HL-60 (cell line): ENCODE measurements around the gene AKAP8.

Experiments
- DNase-seq, 2 experiments: peaks; one replicate each; pipeline ENCODE4 v3.0.0-alpha.2; 2010 to 2020; ENCODE audit warnings: low read depth in 1 of 2, low spot score in 1 of 2
- H3K27ac ChIP-seq: fragments of 250-450 bp; sonication (Bioruptor Pico); replicated peaks from 2 replicates; pipeline ENCODE4 v1.5.1; 2020; ENCODE audit warnings: mild to moderate bottlenecking, moderate library complexity
- H3K27me3 ChIP-seq: fragments of 250-450 bp; sonication (Bioruptor Pico); 2 replicates; pipeline ENCODE4 v1.5.1; 2021; ENCODE audit warnings: mild to moderate bottlenecking, moderate library complexity; ENCODE audit not compliant: insufficient read depth, poor library complexity, severe bottlenecking
- H3K4me3 ChIP-seq: replicated peaks from 2 replicates; pipeline ENCODE4 v1.5.1; 2011; ENCODE audit warnings: mild to moderate bottlenecking, control low read depth, low read length; ENCODE audit not compliant: insufficient read depth
- GABPA ChIP-seq: IDR thresholded peaks from 2 replicates; pipeline ENCODE4 v1.6.1; 2012; ENCODE audit warnings: low read depth
- POLR2AphosphoS5 ChIP-seq: IDR thresholded peaks from 2 replicates; pipeline ENCODE4 v1.6.1; 2012; ENCODE audit warnings: low read depth
- SPI1 ChIP-seq: IDR thresholded peaks from 2 replicates; pipeline ENCODE4 v1.6.1; 2012; ENCODE audit warnings: low read depth, mild to moderate bottlenecking, borderline replicate concordance
- TF ChIP-seq, protein P1 (sequence below): IDR thresholded peaks from one replicate; pipeline ENCODE4 v1.5.1; 2011; ENCODE audit warnings: low read length, control low read depth, inconsistent platforms; ENCODE audit not compliant: insufficient read depth
- TF ChIP-seq, protein P2 (sequence below): IDR thresholded peaks from 2 replicates; pipeline ENCODE4 v1.6.1; 2012; ENCODE audit warnings: low read depth; ENCODE audit not compliant: insufficient replicate concordance

Gene AKAP8

DNA sequence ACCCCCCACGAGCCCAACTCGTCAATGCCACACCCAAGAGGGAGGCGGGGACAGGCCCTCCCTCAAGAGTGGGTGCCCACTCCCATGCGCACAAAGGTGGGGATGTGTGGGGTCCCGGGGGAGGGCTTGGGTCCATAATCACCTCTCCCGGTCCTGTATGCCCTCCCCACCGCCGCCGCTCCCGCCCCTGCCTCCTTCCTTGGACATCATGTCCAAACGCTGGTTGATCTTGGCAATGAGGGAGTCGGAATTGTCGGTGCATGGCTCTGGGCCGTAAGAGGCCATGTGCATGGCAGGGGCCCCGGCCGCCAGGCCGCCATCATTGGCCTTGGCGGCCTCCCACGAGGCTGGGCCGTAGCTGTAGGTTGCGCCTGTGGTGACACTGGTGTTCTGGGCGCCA, 5.9 kb downstream of the AKAP8 start:
- DNase-seq = no peak
- H3K27ac ChIP-seq = no peak overlapping the region

DNA sequence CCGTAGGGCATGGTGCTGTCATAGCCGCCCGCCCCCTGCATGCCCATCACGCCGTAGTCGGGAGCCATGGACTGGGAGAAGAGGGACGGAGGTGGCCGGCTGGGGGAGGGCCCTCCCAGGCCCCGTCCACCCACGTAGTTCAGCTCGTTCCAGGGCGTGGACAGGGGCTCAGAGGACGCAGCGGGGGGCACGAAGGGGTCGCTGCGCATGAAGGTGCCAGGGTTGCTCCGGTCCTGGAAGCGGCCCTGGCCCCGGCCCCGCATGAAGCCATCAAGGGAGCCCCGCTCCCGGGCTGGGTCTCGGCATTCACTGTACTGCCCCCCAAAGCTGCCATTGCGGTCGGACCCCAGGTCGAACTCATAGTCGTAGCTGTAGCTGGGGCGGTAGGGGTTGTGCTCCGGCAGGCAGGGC, 6.7 kb downstream of the AKAP8 start:
- Histone ChIP-seq H3K27ac (no peak overlapping the region), H3K27me3 (no peaks in the 10 kb centered on the region), H3K4me3 (no peak overlapping the region)
- no peak for DNase-seq
- TF ChIP-seq POLR2AphosphoS5 (no peak), GABPA (no peak), SPI1 (no peak)
- TF ChIP-seq, protein P1, sequence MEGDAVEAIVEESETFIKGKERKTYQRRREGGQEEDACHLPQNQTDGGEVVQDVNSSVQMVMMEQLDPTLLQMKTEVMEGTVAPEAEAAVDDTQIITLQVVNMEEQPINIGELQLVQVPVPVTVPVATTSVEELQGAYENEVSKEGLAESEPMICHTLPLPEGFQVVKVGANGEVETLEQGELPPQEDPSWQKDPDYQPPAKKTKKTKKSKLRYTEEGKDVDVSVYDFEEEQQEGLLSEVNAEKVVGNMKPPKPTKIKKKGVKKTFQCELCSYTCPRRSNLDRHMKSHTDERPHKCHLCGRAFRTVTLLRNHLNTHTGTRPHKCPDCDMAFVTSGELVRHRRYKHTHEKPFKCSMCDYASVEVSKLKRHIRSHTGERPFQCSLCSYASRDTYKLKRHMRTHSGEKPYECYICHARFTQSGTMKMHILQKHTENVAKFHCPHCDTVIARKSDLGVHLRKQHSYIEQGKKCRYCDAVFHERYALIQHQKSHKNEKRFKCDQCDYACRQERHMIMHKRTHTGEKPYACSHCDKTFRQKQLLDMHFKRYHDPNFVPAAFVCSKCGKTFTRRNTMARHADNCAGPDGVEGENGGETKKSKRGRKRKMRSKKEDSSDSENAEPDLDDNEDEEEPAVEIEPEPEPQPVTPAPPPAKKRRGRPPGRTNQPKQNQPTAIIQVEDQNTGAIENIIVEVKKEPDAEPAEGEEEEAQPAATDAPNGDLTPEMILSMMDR = no peak
- TF ChIP-seq, protein P2, sequence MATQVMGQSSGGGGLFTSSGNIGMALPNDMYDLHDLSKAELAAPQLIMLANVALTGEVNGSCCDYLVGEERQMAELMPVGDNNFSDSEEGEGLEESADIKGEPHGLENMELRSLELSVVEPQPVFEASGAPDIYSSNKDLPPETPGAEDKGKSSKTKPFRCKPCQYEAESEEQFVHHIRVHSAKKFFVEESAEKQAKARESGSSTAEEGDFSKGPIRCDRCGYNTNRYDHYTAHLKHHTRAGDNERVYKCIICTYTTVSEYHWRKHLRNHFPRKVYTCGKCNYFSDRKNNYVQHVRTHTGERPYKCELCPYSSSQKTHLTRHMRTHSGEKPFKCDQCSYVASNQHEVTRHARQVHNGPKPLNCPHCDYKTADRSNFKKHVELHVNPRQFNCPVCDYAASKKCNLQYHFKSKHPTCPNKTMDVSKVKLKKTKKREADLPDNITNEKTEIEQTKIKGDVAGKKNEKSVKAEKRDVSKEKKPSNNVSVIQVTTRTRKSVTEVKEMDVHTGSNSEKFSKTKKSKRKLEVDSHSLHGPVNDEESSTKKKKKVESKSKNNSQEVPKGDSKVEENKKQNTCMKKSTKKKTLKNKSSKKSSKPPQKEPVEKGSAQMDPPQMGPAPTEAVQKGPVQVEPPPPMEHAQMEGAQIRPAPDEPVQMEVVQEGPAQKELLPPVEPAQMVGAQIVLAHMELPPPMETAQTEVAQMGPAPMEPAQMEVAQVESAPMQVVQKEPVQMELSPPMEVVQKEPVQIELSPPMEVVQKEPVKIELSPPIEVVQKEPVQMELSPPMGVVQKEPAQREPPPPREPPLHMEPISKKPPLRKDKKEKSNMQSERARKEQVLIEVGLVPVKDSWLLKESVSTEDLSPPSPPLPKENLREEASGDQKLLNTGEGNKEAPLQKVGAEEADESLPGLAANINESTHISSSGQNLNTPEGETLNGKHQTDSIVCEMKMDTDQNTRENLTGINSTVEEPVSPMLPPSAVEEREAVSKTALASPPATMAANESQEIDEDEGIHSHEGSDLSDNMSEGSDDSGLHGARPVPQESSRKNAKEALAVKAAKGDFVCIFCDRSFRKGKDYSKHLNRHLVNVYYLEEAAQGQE = no peak

More for the DNA sequence above, 5.9 kb downstream of the AKAP8 start:
- TF ChIP-seq POLR2AphosphoS5 (no peak), GABPA (no peak), SPI1 (no peak)
- TF ChIP-seq, protein P2 = no peak
- TF ChIP-seq, protein P1 = no peak
- Histone ChIP-seq H3K4me3 (no peak overlapping the region), H3K27me3 (no peaks in the 10 kb centered on the region)

DNA sequence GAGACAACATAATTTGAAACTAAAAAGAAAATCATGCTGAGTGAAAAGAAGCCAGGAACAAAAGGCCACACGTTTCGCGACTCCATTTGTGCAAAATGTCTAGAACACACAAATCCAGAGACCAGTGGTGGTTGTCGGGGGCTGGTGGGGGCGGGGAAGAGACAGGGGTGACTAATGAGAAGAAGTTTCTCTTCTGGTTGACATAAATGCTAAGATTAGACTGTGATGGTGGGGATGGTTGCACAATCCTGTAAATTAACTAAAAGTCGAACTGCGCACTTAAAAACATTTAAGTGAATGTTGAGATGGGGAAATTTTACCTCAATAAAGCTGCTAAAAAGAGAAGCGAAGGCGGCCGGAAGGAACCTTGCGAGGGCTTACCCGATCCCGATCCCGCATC, 7.1 kb downstream of the AKAP8 start:
- no peak for TF ChIP-seq SPI1
- TF ChIP-seq GABPA = no peak
- no peak for TF ChIP-seq POLR2AphosphoS5
- TF ChIP-seq, protein P2 = no peak
- Histone ChIP-seq H3K27ac (no peak overlapping the region), H3K27me3 (no peaks in the 10 kb centered on the region), H3K4me3 (no peak overlapping the region)
- DNase-seq = no peak
